AG09319 (cell line): ENCODE results near the gene KANSL1.

Experiments used
- DNase-seq: peaks from one replicate; pipeline ENCODE4 v3.0.0-alpha.2; 2010; ENCODE audit warnings: low read depth; ENCODE audit errors: extremely low read depth
- CTCF ChIP-seq: IDR thresholded peaks from 2 replicates; pipeline ENCODE4 v1.5.1; 2011; ENCODE audit warnings: low read depth, mild to moderate bottlenecking, inconsistent platforms, low read length, moderate library complexity

KANSL1 gene

GRCh38 chr17:46046957-46047356 lies 146.3 kb downstream of the KANSL1 start:
- no peak; the same call in 1 of the 2 replicates for TF ChIP-seq CTCF
- peak; percentile 35 for DNase-seq

GRCh38 chr17:46045639-46046038 lies 147.6 kb downstream of the KANSL1 start:
- TF ChIP-seq CTCF: no peak
- no peak for DNase-seq

GRCh38 chr17:46044989-46045388 lies 148.2 kb downstream of the KANSL1 start:
- TF ChIP-seq CTCF: no peak
- no peak for DNase-seq

GRCh38 chr17:46044286-46044928 lies 148.8 kb downstream of the KANSL1 start:
- peak; percentile 80 for TF ChIP-seq CTCF
- peak; percentile 83 for DNase-seq

GRCh38 chr17:46043606-46044005 lies 149.6 kb downstream of the KANSL1 start:
- DNase-seq: peak; percentile 54
- TF ChIP-seq CTCF: no peak

- DNase-seq: no peak
Measured at GRCh38 chr17:46042925-46043324, 150.3 kb downstream of the KANSL1 start.

GRCh38 chr17:46042246-46042645 lies 151.0 kb downstream of the KANSL1 start:
- DNase-seq: no peak
- no peak for TF ChIP-seq CTCF

More at GRCh38 chr17:46042925-46043324, 150.3 kb downstream of the KANSL1 start:
- TF ChIP-seq CTCF: no peak
